ENCODE data around the gene RENBP.

- no peak for TF ChIP-seq CTCF (IDR thresholded peaks at IDR 0.05)
- TF ChIP-seq ZFX (IDR thresholded peaks at IDR 0.05; ENCODE audit: borderline replicate concordance), result no peak
These were observed 7.4 kb downstream of the RENBP start for GRCh38 chrX:153937056-153937455.

Data from 22Rv1 (cell line).